GM21576 (cell line): ENCODE measurements around the gene CCDC148.
"Not testable (repeated sequence)": the region's sequence is repeated elsewhere in the genome, so short reads cannot be mapped to it uniquely, and the experiment has no call there.

Experiments used
- ATAC-seq: cut with Tn5 transposase; IDR thresholded peaks from one replicate; pipeline ENCODE4 v1.9.1; 2021; ENCODE audit warnings: mild to moderate bottlenecking, moderate library complexity; ENCODE audit not compliant: unreplicated experiment

CCDC148 gene

GRCh38 chr2:158378926-158379325, 77.6 kb downstream of the CCDC148 start:
- ATAC-seq, result no peak

- no peak for ATAC-seq
These were observed 90.2 kb downstream of the CCDC148 start for GRCh38 chr2:158366342-158366741.

GRCh38 chr2:158359846-158360245, 96.7 kb downstream of the CCDC148 start:
- ATAC-seq, result no peak

- no peak for ATAC-seq
These were observed 98.9 kb downstream of the CCDC148 start for GRCh38 chr2:158357699-158358098.

GRCh38 chr2:158357122-158357521, 99.4 kb downstream of the CCDC148 start:
- ATAC-seq, result no peak

- not testable (repeated sequence) for ATAC-seq
These were observed 105.1 kb downstream of the CCDC148 start for GRCh38 chr2:158351466-158351816.

GRCh38 chr2:158350751-158351465, 105.6 kb downstream of the CCDC148 start:
- ATAC-seq, result not testable (repeated sequence)

GRCh38 chr2:158346032-158346431, 110.5 kb downstream of the CCDC148 start:
- no peak for ATAC-seq

- no peak for ATAC-seq
These were observed 117.0 kb downstream of the CCDC148 start for GRCh38 chr2:158339513-158339912.

- ATAC-seq, result no peak
These were observed 119.5 kb downstream of the CCDC148 start for GRCh38 chr2:158337018-158337417.

GRCh38 chr2:158331799-158332198, 124.8 kb downstream of the CCDC148 start:
- not testable (repeated sequence) for ATAC-seq

- ATAC-seq, result no peak
These were observed 130.7 kb downstream of the CCDC148 start for GRCh38 chr2:158325782-158326340.

- no peak for ATAC-seq
These were observed 131.3 kb downstream of the CCDC148 start for GRCh38 chr2:158325031-158325781.

- no peak for ATAC-seq
These were observed 133.2 kb downstream of the CCDC148 start for GRCh38 chr2:158323381-158323780.

- no peak for ATAC-seq
These were observed 135.3 kb downstream of the CCDC148 start for GRCh38 chr2:158321264-158321663.

- no peak for ATAC-seq
These were observed 137.3 kb downstream of the CCDC148 start for GRCh38 chr2:158319269-158319668.

- ATAC-seq, result peak; percentile 56
These were observed 138.9 kb downstream of the CCDC148 start for GRCh38 chr2:158317642-158318041.

GRCh38 chr2:158315803-158316414, 140.6 kb downstream of the CCDC148 start:
- ATAC-seq, result no peak

GRCh38 chr2:158315000-158315399, 141.6 kb downstream of the CCDC148 start:
- no peak for ATAC-seq

- no peak for ATAC-seq
These were observed 142.8 kb downstream of the CCDC148 start for GRCh38 chr2:158313734-158314133.

GRCh38 chr2:158312981-158313380, 143.6 kb downstream of the CCDC148 start:
- no peak for ATAC-seq

- ATAC-seq, result not testable (repeated sequence)
These were observed 146.1 kb downstream of the CCDC148 start for GRCh38 chr2:158310407-158310806.
